OCI-LY7 (cell line): ENCODE data around the gene TYW1.
"Not testable (repeated sequence)": the region's sequence is repeated elsewhere in the genome, so short reads cannot be mapped to it uniquely, and the experiment has no call there.

Experiments
- EZH2phosphoT487 ChIP-seq: fragments of 200-600 bp; sonication (generic); IDR thresholded peaks from 2 replicates; pipeline ENCODE4 v1.6.1; 2018; ENCODE audit warnings: low read depth, borderline replicate concordance, mild to moderate bottlenecking, mixed run types, antibody characterized with exemption, low read length, moderate library complexity, mixed read lengths
- TF ChIP-seq, protein P1 (sequence below): fragments of 200-600 bp; sonication (generic); conservative IDR thresholded peaks from 2 replicates; pipeline ENCODE4 v1.5.1; 2014; ENCODE audit warnings: mild to moderate bottlenecking, antibody characterized with exemption, low read length, moderate library complexity, mixed read lengths

DNA sequence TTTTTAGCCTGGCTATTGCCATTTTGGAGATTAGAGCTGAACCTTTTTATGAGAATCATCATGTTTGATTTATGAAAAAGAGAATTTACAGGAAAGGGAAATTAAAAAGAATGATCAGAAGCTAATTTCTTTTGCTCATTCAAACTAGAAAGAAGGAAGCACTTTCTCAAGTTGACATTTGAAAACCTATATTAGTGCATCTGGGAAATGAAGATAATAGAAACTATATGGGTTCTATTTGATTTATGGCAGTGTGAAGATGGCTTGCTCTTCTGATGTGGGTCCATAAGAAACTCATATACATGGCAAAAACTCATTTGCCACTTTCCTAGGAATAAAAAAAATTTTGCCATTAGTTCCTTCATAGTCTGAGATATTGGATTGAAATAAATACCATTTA, 152.5 kb downstream of the TYW1 start:
- TF ChIP-seq, protein P1, sequence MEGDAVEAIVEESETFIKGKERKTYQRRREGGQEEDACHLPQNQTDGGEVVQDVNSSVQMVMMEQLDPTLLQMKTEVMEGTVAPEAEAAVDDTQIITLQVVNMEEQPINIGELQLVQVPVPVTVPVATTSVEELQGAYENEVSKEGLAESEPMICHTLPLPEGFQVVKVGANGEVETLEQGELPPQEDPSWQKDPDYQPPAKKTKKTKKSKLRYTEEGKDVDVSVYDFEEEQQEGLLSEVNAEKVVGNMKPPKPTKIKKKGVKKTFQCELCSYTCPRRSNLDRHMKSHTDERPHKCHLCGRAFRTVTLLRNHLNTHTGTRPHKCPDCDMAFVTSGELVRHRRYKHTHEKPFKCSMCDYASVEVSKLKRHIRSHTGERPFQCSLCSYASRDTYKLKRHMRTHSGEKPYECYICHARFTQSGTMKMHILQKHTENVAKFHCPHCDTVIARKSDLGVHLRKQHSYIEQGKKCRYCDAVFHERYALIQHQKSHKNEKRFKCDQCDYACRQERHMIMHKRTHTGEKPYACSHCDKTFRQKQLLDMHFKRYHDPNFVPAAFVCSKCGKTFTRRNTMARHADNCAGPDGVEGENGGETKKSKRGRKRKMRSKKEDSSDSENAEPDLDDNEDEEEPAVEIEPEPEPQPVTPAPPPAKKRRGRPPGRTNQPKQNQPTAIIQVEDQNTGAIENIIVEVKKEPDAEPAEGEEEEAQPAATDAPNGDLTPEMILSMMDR, result not testable (repeated sequence)
- not testable (repeated sequence) for TF ChIP-seq EZH2phosphoT487
